ENCODE measurements around the gene MYO1F. TPM values are rescaled to one million over a fixed set of nuclear protein-coding genes. Genes with fewer than 3 reads are reported as not detected.
A peak's percentile ranks its signal among the peaks of the same experiment; 100 is the strongest.
"Not testable (repeated sequence)": the region's sequence is repeated elsewhere in the genome, so short reads cannot be mapped to it uniquely, and the experiment has no call there.

Gene MYO1F
- polyA plus RNA-seq, 1 donor (not counting 4 experiments of a cell fraction or from before 2014, with no cell fraction given) = 0.14 TPM

GRCh38 chr19:8517551-8518442 lies 59.4 kb downstream of the MYO1F start:
- Histone ChIP-seq H3K27ac (ENCODE audit: control insufficient read depth, insufficient read depth, low read length) (no peak overlapping the region), H3K4me2 (ENCODE audit: control insufficient read depth, extremely low read depth, insufficient read depth, low read depth, low read length) (no peak overlapping the region), H3K4me1 (ENCODE audit: control insufficient read depth, extremely low read depth, insufficient read depth, low read length) (peaks cover 7% of the 10 kb centered on the region), H3K4me3 (ENCODE audit: control insufficient read depth in 2 of 3, extremely low read depth in 1 of 3, insufficient read depth in 2 of 3, low read depth in 1 of 3, low read length in 3 of 3) (no peak overlapping the region), H2AFZ (ENCODE audit: control insufficient read depth, low read length) (peak overlapping the region; percentile 12), H3K9ac (ENCODE audit: control insufficient read depth, extremely low read depth, insufficient read depth, low read length) (no peak overlapping the region), H3K27me3 (ENCODE audit: control insufficient read depth, extremely low read depth, insufficient read depth, low read length) (no peaks in the 10 kb centered on the region), H3K9me1 (ENCODE audit: control insufficient read depth, extremely low read depth, insufficient read depth, low read length) (no peaks in the 10 kb centered on the region), H3K36me3 (ENCODE audit: control insufficient read depth in 2 of 2, extremely low read depth in 1 of 2, insufficient read depth in 2 of 2, low read length in 2 of 2) (no peaks in the 10 kb centered on the region), H4K20me1 (ENCODE audit: control insufficient read depth, extremely low read depth, insufficient read depth, low read length) (no peaks in the 10 kb centered on the region), H3K9me3 (ENCODE audit: control insufficient read depth, low read depth, low read length) (no peaks in the 10 kb centered on the region), H3K79me2 (ENCODE audit: control insufficient read depth, insufficient read depth, low read length) (no peaks in the 10 kb centered on the region)
- dilution Hi-C loops (cut with MboI; ENCODE audit: extremely low pct_ligation_motif_present, low sequenced_read_pairs) = no loop called here
- TF ChIP-seq EZH2 (IDR thresholded peaks at IDR 0.05; ENCODE audit: low read length) (no peak), CTCF (optimal IDR thresholded peaks at IDR 0.05 in 1 of 3, IDR thresholded peaks at IDR 0.05 in 1 of 3, conservative IDR thresholded peaks at IDR 0.05 in 1 of 3; ENCODE audit: extremely low read depth in 1 of 3, insufficient read depth in 2 of 3, low read length in 3 of 3) (no peak)
- FAIRE-seq = no peak
- no peak for DNase-seq (ENCODE audit: low read depth, low spot score)

- TF ChIP-seq EZH2 (IDR thresholded peaks at IDR 0.05; ENCODE audit: low read length) (no peak), CTCF (optimal IDR thresholded peaks at IDR 0.05 in 1 of 3, IDR thresholded peaks at IDR 0.05 in 1 of 3, conservative IDR thresholded peaks at IDR 0.05 in 1 of 3; ENCODE audit: extremely low read depth in 1 of 3, insufficient read depth in 2 of 3, low read length in 3 of 3) (no peak)
- no peaks in the 10 kb centered on the region for H4K20me1 ChIP-seq (ENCODE audit: control insufficient read depth, extremely low read depth, insufficient read depth, low read length)
- H3K4me1 ChIP-seq (ENCODE audit: control insufficient read depth, extremely low read depth, insufficient read depth, low read length) = peaks cover 13% of the 10 kb centered on the region
- H3K27ac ChIP-seq (ENCODE audit: control insufficient read depth, insufficient read depth, low read length) = no peak overlapping the region
- dilution Hi-C loops (cut with MboI; ENCODE audit: extremely low pct_ligation_motif_present, low sequenced_read_pairs) = no loop called here
- H3K4me3 ChIP-seq (ENCODE audit: control insufficient read depth in 2 of 3, extremely low read depth in 1 of 3, insufficient read depth in 2 of 3, low read depth in 1 of 3, low read length in 3 of 3) = no peak overlapping the region
- FAIRE-seq (no peak), DNase-seq (ENCODE audit: low read depth, low spot score) (no peak)
- no peaks in the 10 kb centered on the region for H3K9me3 ChIP-seq (ENCODE audit: control insufficient read depth, low read depth, low read length)
- no peak overlapping the region for H3K4me2 ChIP-seq (ENCODE audit: control insufficient read depth, extremely low read depth, insufficient read depth, low read depth, low read length)
- no peaks in the 10 kb centered on the region for H3K27me3 ChIP-seq (ENCODE audit: control insufficient read depth, extremely low read depth, insufficient read depth, low read length)
- no peaks in the 10 kb centered on the region for H3K79me2 ChIP-seq (ENCODE audit: control insufficient read depth, insufficient read depth, low read length)
- H3K9me1 ChIP-seq (ENCODE audit: control insufficient read depth, extremely low read depth, insufficient read depth, low read length) = no peaks in the 10 kb centered on the region
- no peak overlapping the region for H2AFZ ChIP-seq (ENCODE audit: control insufficient read depth, low read length)
- peaks cover 0 to 2% of the 10 kb centered on the region in 2 experiments for H3K36me3 ChIP-seq (ENCODE audit: control insufficient read depth in 2 of 2, extremely low read depth in 1 of 2, insufficient read depth in 2 of 2, low read length in 2 of 2)
- no peak overlapping the region for H3K9ac ChIP-seq (ENCODE audit: control insufficient read depth, extremely low read depth, insufficient read depth, low read length)
These were observed 61.9 kb downstream of the MYO1F start for GRCh38 chr19:8515317-8515716.

DNA sequence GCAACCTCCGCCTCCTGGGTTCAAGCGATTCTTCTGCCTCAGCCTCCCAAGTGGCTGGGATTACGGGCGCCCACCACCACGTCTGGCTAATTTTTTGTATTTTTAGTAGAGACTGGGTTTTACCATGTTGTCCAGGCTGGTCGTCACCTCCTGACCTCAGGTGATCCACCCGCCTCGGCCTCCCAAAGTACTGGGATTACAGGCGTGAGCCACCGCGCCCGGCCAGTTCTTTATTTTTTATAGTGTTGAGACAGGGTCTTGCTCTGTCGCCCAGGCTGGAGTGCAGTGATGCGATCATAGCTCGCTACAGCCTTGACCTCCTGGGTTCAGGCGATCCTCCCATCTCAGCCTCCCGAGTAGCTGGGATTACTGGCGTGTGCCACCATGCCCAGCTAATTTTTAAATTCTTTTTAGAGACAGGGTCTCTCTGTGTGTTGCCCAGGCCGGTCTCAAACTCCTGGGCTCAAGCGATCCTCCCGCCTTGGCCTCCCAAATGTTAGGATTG lies 62.7 kb downstream of the MYO1F start:
- H3K27me3 ChIP-seq (ENCODE audit: control insufficient read depth, extremely low read depth, insufficient read depth, low read length); H3K9me3 ChIP-seq (ENCODE audit: control insufficient read depth, low read depth, low read length); H3K9me1 ChIP-seq (ENCODE audit: control insufficient read depth, extremely low read depth, insufficient read depth, low read length); H4K20me1 ChIP-seq (ENCODE audit: control insufficient read depth, extremely low read depth, insufficient read depth, low read length); FAIRE-seq; dilution Hi-C loops (cut with MboI; ENCODE audit: extremely low pct_ligation_motif_present, low sequenced_read_pairs); H3K36me3 ChIP-seq (ENCODE audit: control insufficient read depth in 2 of 2, extremely low read depth in 1 of 2, insufficient read depth in 2 of 2, low read length in 2 of 2); H3K79me2 ChIP-seq (ENCODE audit: control insufficient read depth, insufficient read depth, low read length); DNase-seq (ENCODE audit: low read depth, low spot score): not testable (repeated sequence)
- H3K4me1 ChIP-seq (ENCODE audit: control insufficient read depth, extremely low read depth, insufficient read depth, low read length) = peaks cover 13% of the 10 kb centered on the region
- H2AFZ ChIP-seq (ENCODE audit: control insufficient read depth, low read length) = peak overlapping the region; percentile 92
- H3K9ac ChIP-seq (ENCODE audit: control insufficient read depth, extremely low read depth, insufficient read depth, low read length) = peak overlapping the region; percentile 93
- peak overlapping the region in 2 of 3 experiments; percentile 67 to 71 for H3K4me3 ChIP-seq (ENCODE audit: control insufficient read depth in 2 of 3, extremely low read depth in 1 of 3, insufficient read depth in 2 of 3, low read depth in 1 of 3, low read length in 3 of 3)
- H3K4me2 ChIP-seq (ENCODE audit: control insufficient read depth, extremely low read depth, insufficient read depth, low read depth, low read length) = peak overlapping the region; percentile 83
- peak overlapping the region; percentile 89 for H3K27ac ChIP-seq (ENCODE audit: control insufficient read depth, insufficient read depth, low read length)
